GM15510 (cell line): Measurements from ENCODE around the gene CHL1.

ENCODE experiments used
- POLR2A ChIP-seq: IDR thresholded peaks from 3 replicates; pipeline ENCODE4 v1.6.1; 2011; ENCODE audit warnings: borderline replicate concordance; ENCODE audit not compliant: insufficient read length; ENCODE audit errors: extremely low read depth

The CHL1 gene

GRCh38 chr3:435161-435560 lies 238.6 kb downstream of the CHL1 start:
- TF ChIP-seq POLR2A = no peak

DNA sequence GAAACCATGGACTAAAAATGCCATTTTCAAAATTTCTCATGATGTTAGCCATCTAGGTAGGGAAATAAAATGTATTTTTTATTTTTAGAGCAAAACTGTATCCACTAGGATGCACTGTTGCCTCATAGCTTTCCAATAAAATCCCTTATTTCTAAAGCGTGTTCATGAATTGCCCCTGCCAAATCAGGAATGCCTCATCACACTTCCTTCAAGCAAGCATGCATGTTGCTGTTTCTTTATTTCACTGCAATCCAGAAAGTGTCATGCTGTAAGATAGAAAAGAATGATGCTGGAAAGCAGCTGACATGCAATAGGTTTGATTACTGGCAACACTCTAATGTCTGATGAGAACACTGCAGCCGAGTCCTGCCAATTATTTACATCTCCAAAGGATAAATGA lies 239.5 kb downstream of the CHL1 start:
- TF ChIP-seq POLR2A = no peak

GRCh38 chr3:440826-441225 lies 244.3 kb downstream of the CHL1 start:
- TF ChIP-seq POLR2A = no peak

DNA sequence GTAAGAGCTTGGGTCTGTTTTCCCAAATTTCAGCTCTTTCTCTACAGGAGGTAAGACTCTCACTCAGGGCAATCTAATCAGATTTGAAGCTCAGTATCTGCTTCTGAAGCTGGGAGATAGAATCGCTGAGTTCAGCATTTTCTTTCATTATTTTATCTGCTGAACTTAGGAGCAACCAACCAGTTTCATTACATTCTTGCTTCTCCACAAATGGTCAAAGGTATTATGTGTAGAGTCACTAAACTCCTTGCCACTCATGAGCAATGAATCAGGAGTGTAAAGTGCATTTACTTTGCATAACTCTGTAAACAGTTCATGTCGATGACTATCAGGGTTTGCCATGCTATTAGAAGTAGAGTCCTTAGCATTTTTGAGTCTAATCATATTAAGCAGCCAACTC lies 249.4 kb downstream of the CHL1 start:
- TF ChIP-seq POLR2A = no peak

- no peak for TF ChIP-seq POLR2A
These were observed 251.1 kb downstream of the CHL1 start for GRCh38 chr3:447671-448070.

DNA sequence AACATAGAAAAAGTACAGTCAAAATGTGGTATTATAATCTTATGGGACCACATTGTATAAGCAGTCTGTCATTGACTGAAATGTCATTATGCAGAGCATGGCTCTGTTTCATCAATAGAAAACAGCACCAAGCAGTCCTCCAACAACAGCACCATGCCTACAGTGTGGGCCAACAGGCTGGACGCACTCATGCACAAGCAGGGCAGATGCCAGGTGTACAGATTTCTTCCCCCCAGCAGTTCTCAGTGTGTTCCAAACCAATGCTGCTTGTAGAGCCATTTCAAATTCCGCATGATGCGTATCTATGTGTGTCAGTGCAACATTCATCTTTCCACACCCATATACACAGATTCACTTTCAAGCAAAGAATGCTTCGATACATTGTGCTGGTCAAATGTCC lies 253.1 kb downstream of the CHL1 start:
- TF ChIP-seq POLR2A = no peak

DNA sequence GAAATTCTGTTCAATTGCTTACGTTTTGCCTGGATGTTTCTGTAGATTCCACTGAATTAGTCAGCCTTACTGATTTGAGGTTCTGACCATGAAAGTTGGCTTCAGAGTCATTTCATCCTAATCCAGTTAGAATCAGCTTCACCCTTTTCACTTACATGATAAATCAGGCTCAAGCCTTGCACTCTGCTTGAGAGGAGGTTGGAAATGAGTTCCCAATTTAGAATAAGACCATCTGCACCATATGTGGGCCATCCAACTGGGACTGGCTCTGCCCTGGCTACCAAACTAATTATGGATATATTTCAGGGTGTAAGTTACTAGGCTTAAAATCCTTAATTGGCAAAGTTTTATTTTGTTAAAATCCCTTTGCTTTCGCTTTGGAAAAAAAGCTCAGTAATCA lies 255.7 kb downstream of the CHL1 start:
- no peak for TF ChIP-seq POLR2A

DNA sequence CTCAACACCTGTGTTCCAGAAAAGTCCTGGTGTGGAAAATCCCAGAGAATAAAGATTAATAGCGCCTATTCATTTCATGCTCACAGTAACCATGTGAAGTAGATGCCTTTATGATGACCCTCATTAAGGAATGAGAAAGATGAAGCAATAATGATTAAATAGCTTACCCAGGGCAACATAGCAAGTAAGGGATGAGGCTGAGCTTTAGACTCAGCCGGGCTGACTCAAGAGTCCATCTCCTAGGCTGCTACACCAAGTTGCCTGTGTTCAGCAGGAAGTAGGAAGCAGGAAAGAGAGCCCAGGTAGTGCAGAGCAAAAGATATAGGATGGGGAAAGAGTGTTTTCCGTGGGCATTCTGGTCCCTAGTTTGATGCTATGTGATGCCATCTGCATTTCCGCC lies 256.5 kb downstream of the CHL1 start:
- TF ChIP-seq POLR2A = no peak

- TF ChIP-seq POLR2A = no peak
These were observed 258.4 kb downstream of the CHL1 start for GRCh38 chr3:454986-455385.

DNA sequence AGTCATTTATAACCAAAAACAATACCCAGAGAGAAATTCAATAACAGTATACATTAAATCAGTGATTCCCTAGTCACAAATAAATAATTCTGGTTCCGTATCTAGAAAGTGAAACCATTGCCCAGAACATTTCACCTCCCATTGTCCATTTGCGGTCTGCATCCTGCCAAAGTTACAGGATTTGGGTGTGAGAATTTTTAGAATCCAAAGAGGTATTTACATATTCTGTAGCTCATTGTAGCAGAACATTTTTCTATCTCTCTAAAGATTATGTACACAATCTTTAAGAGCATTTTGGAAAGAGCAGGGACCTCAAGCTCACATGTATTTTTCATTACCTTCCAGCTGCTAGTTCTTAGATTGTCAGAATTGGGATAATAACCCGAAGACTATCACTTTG lies 261.6 kb downstream of the CHL1 start:
- TF ChIP-seq POLR2A = no peak

DNA sequence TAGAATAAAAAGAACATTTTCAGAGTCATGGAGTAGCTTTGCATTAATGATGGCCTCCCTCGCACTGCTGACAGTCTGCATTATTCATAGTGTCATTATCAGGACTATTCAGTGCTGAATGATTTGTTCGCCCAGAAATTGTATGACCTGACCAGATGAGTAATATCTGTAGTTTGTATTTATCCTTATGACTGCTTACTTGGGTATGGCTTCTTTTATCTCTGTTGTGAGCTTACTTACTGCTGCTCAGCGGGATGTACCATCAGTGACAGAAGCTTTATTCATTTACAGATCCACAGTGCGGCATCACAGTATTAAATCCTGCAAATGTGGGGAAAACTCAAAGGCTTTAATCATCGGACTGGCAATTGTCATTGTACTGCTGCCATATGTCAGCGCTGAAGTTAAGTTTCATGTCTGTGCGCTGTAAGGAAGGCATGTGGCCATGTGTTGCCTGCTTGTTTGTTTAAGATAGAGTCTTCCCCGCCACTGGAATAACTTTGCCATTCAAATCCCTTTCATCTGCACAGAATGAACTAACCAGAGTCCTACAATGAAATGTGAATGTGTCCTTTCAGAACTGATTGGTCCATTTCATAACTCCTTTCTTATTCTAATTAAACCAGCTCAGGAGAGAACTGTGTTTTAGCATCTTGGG lies 262.2 kb downstream of the CHL1 start:
- TF ChIP-seq POLR2A = no peak
